H9 (cell line): Measurements from ENCODE around the gene TNKS2. TPM values are rescaled to one million over a fixed set of nuclear protein-coding genes. Genes with fewer than 3 reads are reported as not detected.

Experiments
- DNase-seq: peaks from one replicate; pipeline ENCODE4 v3.0.0-alpha.2; 2017
- H2AFZ ChIP-seq: one replicate; pipeline ENCODE4 v1.6.1; 2013; ENCODE audit warnings: mild to moderate bottlenecking, low read length, control low read depth, moderate library complexity
- H2AK5ac ChIP-seq: 2 replicates; pipeline ENCODE4 v1.6.1; 2013; ENCODE audit warnings: low read length, control low read depth, mixed read lengths; ENCODE audit not compliant: insufficient read length
- H2BK120ac ChIP-seq: one replicate; pipeline ENCODE4 v1.6.1; 2013; ENCODE audit warnings: low read depth, mild to moderate bottlenecking, low read length, control low read depth, inconsistent platforms; ENCODE audit not compliant: poor library complexity, severe bottlenecking
- H2BK12ac ChIP-seq: 2 replicates; pipeline ENCODE4 v1.6.1; 2013; ENCODE audit warnings: low read length, control low read depth, mixed read lengths, low read depth; ENCODE audit not compliant: insufficient read length
- H2BK15ac ChIP-seq: 2 replicates; pipeline ENCODE4 v1.6.1; 2013; ENCODE audit warnings: low read depth, low read length, control low read depth
- H2BK20ac ChIP-seq: one replicate; pipeline ENCODE4 v1.6.1; 2013; ENCODE audit warnings: low read depth, mild to moderate bottlenecking, low read length, control low read depth, inconsistent platforms; ENCODE audit not compliant: poor library complexity, severe bottlenecking
- H2BK5ac ChIP-seq: 2 replicates; pipeline ENCODE4 v1.6.1; 2013; ENCODE audit warnings: low read length, control low read depth, mixed read lengths; ENCODE audit not compliant: insufficient read length
- H3K14ac ChIP-seq: 2 replicates; pipeline ENCODE4 v1.6.1; 2013; ENCODE audit warnings: low read length, control low read depth; ENCODE audit not compliant: insufficient read depth
- H3K18ac ChIP-seq: 2 replicates; pipeline ENCODE4 v1.6.1; 2013; ENCODE audit warnings: low read depth, mild to moderate bottlenecking, mixed read lengths, low read length, control low read depth; ENCODE audit not compliant: insufficient read length
- H3K23ac ChIP-seq: 2 replicates; pipeline ENCODE4 v1.6.1; 2013; ENCODE audit warnings: low read length, control low read depth, mixed read lengths, low read depth; ENCODE audit not compliant: insufficient read length
- H3K23me2 ChIP-seq: 2 replicates; pipeline ENCODE4 v1.6.1; 2013; ENCODE audit warnings: low read depth, mild to moderate bottlenecking, mixed read lengths, low read length, control low read depth; ENCODE audit not compliant: insufficient read length, poor library complexity, severe bottlenecking
- H3K27ac ChIP-seq: 2 replicates; pipeline ENCODE4 v1.5.1; 2013; ENCODE audit warnings: low read length, control low read depth, mixed read lengths, low read depth; ENCODE audit not compliant: insufficient read length
- H3K27me3 ChIP-seq: 2 replicates; pipeline ENCODE4 v1.6.1; 2013; ENCODE audit warnings: low read length, control low read depth, inconsistent platforms; ENCODE audit not compliant: insufficient read depth
- H3K4ac ChIP-seq: 2 replicates; pipeline ENCODE4 v1.6.1; 2013; ENCODE audit warnings: low read depth, mild to moderate bottlenecking, control low read depth, inconsistent platforms, low read length, moderate library complexity
- H3K4me1 ChIP-seq: 2 replicates; pipeline ENCODE4 v1.6.1; 2013; ENCODE audit warnings: low read length, control low read depth, inconsistent platforms; ENCODE audit not compliant: insufficient read depth
- H3K4me2 ChIP-seq: 2 replicates; pipeline ENCODE4 v1.6.1; 2013; ENCODE audit warnings: low read length, control low read depth, mixed read lengths; ENCODE audit not compliant: insufficient read length, insufficient read depth
- H3K56ac ChIP-seq: 2 replicates; pipeline ENCODE4 v1.6.1; 2013; ENCODE audit warnings: low read depth, mild to moderate bottlenecking, mixed read lengths, low read length, control low read depth; ENCODE audit not compliant: insufficient read length
- H3K79me1 ChIP-seq: 2 replicates; pipeline ENCODE4 v1.6.1; 2013; ENCODE audit warnings: low read depth, mild to moderate bottlenecking, moderate library complexity, low read length, control low read depth, inconsistent platforms; ENCODE audit not compliant: insufficient read depth, poor library complexity, severe bottlenecking
- H3K79me2 ChIP-seq: 2 replicates; pipeline ENCODE4 v1.6.1; 2013; ENCODE audit warnings: low read length, control low read depth, inconsistent platforms; ENCODE audit not compliant: insufficient read depth
- H3K9ac ChIP-seq: 2 replicates; pipeline ENCODE4 v1.6.1; 2013; ENCODE audit warnings: low read length, control low read depth, mixed read lengths; ENCODE audit not compliant: insufficient read length; ENCODE audit errors: extremely low read depth
- H3K9me3 ChIP-seq: one replicate; pipeline ENCODE4 v1.6.1; 2013; ENCODE audit warnings: low read depth, low read length, inconsistent platforms; ENCODE audit not compliant: control insufficient read depth
- H3T11ph ChIP-seq: one replicate; pipeline ENCODE4 v1.6.1; 2013; ENCODE audit warnings: mild to moderate bottlenecking, low read length, control low read depth, inconsistent platforms
- H4K20me1 ChIP-seq: one replicate; pipeline ENCODE4 v1.6.1; 2013; ENCODE audit not compliant: control insufficient read depth, insufficient read length, insufficient read depth
- H4K5ac ChIP-seq: 2 replicates; pipeline ENCODE4 v1.6.1; 2013; ENCODE audit warnings: low read depth, mild to moderate bottlenecking, mixed read lengths, low read length, control low read depth; ENCODE audit not compliant: insufficient read length
- H4K8ac ChIP-seq: replicated peaks from 2 replicates; pipeline ENCODE4 v1.6.1; 2013; ENCODE audit warnings: low read length, control low read depth, mixed read lengths, low read depth; ENCODE audit not compliant: insufficient read length
- H4K91ac ChIP-seq: 2 replicates; pipeline ENCODE4 v1.6.1; 2013; ENCODE audit warnings: low read depth, mild to moderate bottlenecking, moderate library complexity, mixed read lengths, low read length, control low read depth; ENCODE audit not compliant: insufficient read length
- H3K27ac Mint-ChIP-seq, 3 experiments: 2 replicates in 2 of 3; 3 replicates in 1 of 3; pipeline ENCODE4 v1.8.0; 2020 to 2021; ENCODE audit warnings: mixed read lengths in 3 of 3, mild to moderate bottlenecking in 1 of 3, moderate library complexity in 1 of 3
- H3K27me3 Mint-ChIP-seq: 2 replicates; pipeline ENCODE4 v1.8.0; 2021; ENCODE audit warnings: low read depth, mild to moderate bottlenecking, moderate library complexity, mixed read lengths
- H3K36me3 Mint-ChIP-seq, 3 experiments: 2 replicates in 2 of 3; 3 replicates in 1 of 3; pipeline ENCODE4 v1.8.0; 2020 to 2021; ENCODE audit warnings: low read depth in 3 of 3, mixed read lengths in 3 of 3; ENCODE audit not compliant: insufficient read depth in 1 of 3
- H3K4me1 Mint-ChIP-seq, 2 experiments: 2 replicates each; pipeline ENCODE4 v1.8.0; 2020; ENCODE audit warnings: mixed read lengths in 2 of 2
- H3K4me3 Mint-ChIP-seq, 2 experiments: 2 replicates in 1 of 2; 3 replicates in 1 of 2; pipeline ENCODE4 v1.8.0; 2020 to 2021; ENCODE audit warnings: mild to moderate bottlenecking in 2 of 2, mixed read lengths in 2 of 2, moderate library complexity in 1 of 2
- H3K9me3 Mint-ChIP-seq, 2 experiments: 2 replicates in 1 of 2; 3 replicates in 1 of 2; pipeline ENCODE4 v1.8.0; 2020; ENCODE audit warnings: mild to moderate bottlenecking in 2 of 2, mixed read lengths in 2 of 2, moderate library complexity in 1 of 2
- CTCF ChIP-seq: fragments of 200-600 bp; sonication (generic); conservative IDR thresholded peaks from 3 replicates; pipeline ENCODE4 v1.8.0; 2021; ENCODE audit warnings: antibody characterized with exemption, mild to moderate bottlenecking
- WGBS: extraction: QIAGEN DNeasy Blood & Tissue Kit; methylation state at CpG from one replicate; pipeline ENCODE4 v1.1.7; 2013; ENCODE audit warnings: missing lambda C conversion rate, low lambda C conversion rate, mixed read lengths; ENCODE audit not compliant: insufficient read length; ENCODE audit errors: extremely low coverage; 5-methylcytosine and 5-hydroxymethylcytosine counted together
- total RNA-seq: library from RNA; stranded (reverse); gene quantifications from 2 replicates; pipeline ENCODE4 v1.2.1, GENCODE V29; 2021

Gene TNKS2
- total RNA-seq, 1 experiment from 2014 or later, result 58.9 TPM

GRCh38 chr10:91761721-91762120 is 36.5 kb upstream of the TNKS2 start:
- no peak overlapping the region for H4K91ac ChIP-seq
- no peak for TF ChIP-seq CTCF

More at GRCh38 chr10:91761721-91762120, 36.5 kb upstream of the TNKS2 start:
- no peak overlapping the region for H3K23ac ChIP-seq
- Mint-ChIP-seq H3K27ac (no peak overlapping the region), H3K4me3 (no peak overlapping the region), H3K36me3 (peaks cover 0 to 8% (median 3%) of the 10 kb centered on the region in 3 experiments; a peak in 4 of 7 replicates), H3K9me3 (peaks cover 2 to 8% of the 10 kb centered on the region in 2 experiments; a peak in 3 of 5 replicates), H3K27me3 (no peaks in the 10 kb centered on the region), H3K4me1 (peaks cover 7% of the 10 kb centered on the region in 2 experiments; a peak in 3 of 4 replicates)
- H2BK12ac ChIP-seq, result no peak overlapping the region
- no peak overlapping the region for H2BK120ac ChIP-seq
- no peaks in the 10 kb centered on the region for H3K4me1 ChIP-seq
- no peak overlapping the region for H4K8ac ChIP-seq
- no peak overlapping the region for H3T11ph ChIP-seq
- no peaks in the 10 kb centered on the region for H3K27me3 ChIP-seq
- WGBS, result no CpG with 5 or more reads among the region's 1 CpG
- no peaks in the 10 kb centered on the region for H3K23me2 ChIP-seq
- no peak overlapping the region for H3K56ac ChIP-seq
- H4K20me1 ChIP-seq, result no peaks in the 10 kb centered on the region
- no peaks in the 10 kb centered on the region for H3K79me1 ChIP-seq
- no peak overlapping the region for H4K5ac ChIP-seq
- H3K4me2 ChIP-seq, result no peak overlapping the region
- no peak overlapping the region for H2BK15ac ChIP-seq
- H3K18ac ChIP-seq, result no peak overlapping the region
- H2BK5ac ChIP-seq, result no peak overlapping the region
- no peak overlapping the region for H2AK5ac ChIP-seq
- no peak overlapping the region for H3K4ac ChIP-seq
- H3K9ac ChIP-seq, result no peak overlapping the region
- no peak overlapping the region for H2BK20ac ChIP-seq
- no peak for DNase-seq
- H3K9me3 ChIP-seq, result no peaks in the 10 kb centered on the region
- H3K14ac ChIP-seq, result no peak overlapping the region
- no peak overlapping the region for H3K27ac ChIP-seq
- H3K79me2 ChIP-seq, result no peaks in the 10 kb centered on the region
- no peak overlapping the region for H2AFZ ChIP-seq
